T-helper 2 cell treated with Interferon-gamma antibody and Interleukin-4, amounts not matched to agents 100 ng/mL and 5 ng/mL, for 36 hours (primary cell): ENCODE measurements around the gene DCC. TPM values are rescaled to one million over a fixed set of nuclear protein-coding genes. Genes with fewer than 3 reads are reported as not detected.

Source experiments
- intact Hi-C: fragments of 100-400 bp; cut with micrococcal nuclease; formaldehyde crosslinking; loops from one replicate; pipeline ENCODE4 v1.15.1; 2023
- total RNA-seq: library from RNA; stranded (reverse); gene quantifications from 2 replicates; pipeline ENCODE4 v1.2.3, GENCODE V29; 2022

The DCC gene
- total RNA-seq, 1 donor from 2014 or later: not detected

GRCh38 chr18:53553030-53553429 is 1213.0 kb downstream of the DCC start:
- intact Hi-C loops: no loop called here

- intact Hi-C loops: no loop called here
These were observed 1216.5 kb downstream of the DCC start for GRCh38 chr18:53556450-53556849.

GRCh38 chr18:53560546-53560945 is 1220.5 kb downstream of the DCC start:
- intact Hi-C loops: no loop called here

- intact Hi-C loops: no loop called here
These were observed 1226.6 kb downstream of the DCC start for GRCh38 chr18:53566626-53567025.

- intact Hi-C loops: loop anchor here (1.0 kb wide), 1 partner anchor 551 kb away; no protein-coding TSS in a partner anchor
These were observed 1228.1 kb downstream of the DCC start for GRCh38 chr18:53567929-53568574.
